Prostate gland (tissue), 2 donors: Measurements from ENCODE around the gene ATAD1. TPM values are rescaled to one million over a fixed set of nuclear protein-coding genes. Genes with fewer than 3 reads are reported as not detected.

Experiments
- DNase-seq: peaks from one replicate; pipeline ENCODE4 v3.0.0-alpha.2; 2019; ENCODE audit warnings: low spot score
- H3K27ac ChIP-seq, 2 donors: fragments of 200-600 bp; sonication (generic); 2 replicates each; pipeline ENCODE4 v1.5.1; 2017 to 2019
- H3K27me3 ChIP-seq: fragments of 200-600 bp; sonication (generic); replicated peaks from 2 replicates; pipeline ENCODE4 v1.5.1; 2019; ENCODE audit not compliant: insufficient read depth
- H3K36me3 ChIP-seq, 2 donors: fragments of 200-600 bp; sonication (generic); 1 replicate in 1 of 2; 2 replicates in 1 of 2; pipeline versions ENCODE4 v1.5.1 to v1.8.1; 2017 to 2019
- H3K4me1 ChIP-seq: fragments of 200-600 bp; sonication (generic); replicated peaks from 2 replicates; pipeline ENCODE4 v1.5.1; 2019
- H3K4me3 ChIP-seq, 2 donors: fragments of 200-600 bp; sonication (generic); 2 replicates each; pipeline ENCODE4 v1.5.1; 2017 to 2019
- H3K9me3 ChIP-seq: fragments of 200-600 bp; sonication (generic); 2 replicates; pipeline ENCODE4 v1.5.1; 2017
- POLR2A ChIP-seq: fragments of 450-650 bp; IDR thresholded peaks from one replicate; pipeline ENCODE4 v1.6.1; 2016; ENCODE audit warnings: antibody characterized with exemption, mild to moderate bottlenecking
- POLR2AphosphoS5 ChIP-seq: sonication (generic); formaldehyde crosslinking; IDR thresholded peaks from one replicate; pipeline ENCODE4 v1.6.1; 2017; ENCODE audit warnings: antibody characterized with exemption
- WGBS: methylation state at CpG from one replicate; pipeline ENCODE4 v1.1.5; 2018; 5-methylcytosine and 5-hydroxymethylcytosine counted together
- intact Hi-C: fragments of 100-400 bp; cut with DNase I; formaldehyde crosslinking; loops from one replicate; pipeline ENCODE4 v1.14.2; 2022
- total RNA-seq, 2 donors: library from RNA; depleted of rRNA; stranded (reverse); fragments of >200 nt; gene quantifications; one replicate each; pipeline ENCODE4 v1.1.0, GENCODE V29; 2016
- TF ChIP-seq, protein P1 (sequence below), 4 experiments: fragments of 200-600 bp in 2 of 4; fragments of 450-650 bp in 2 of 4; sonication (generic) in 2 of 4; IDR thresholded peaks; 1 replicate in 3 of 4; 2 replicates in 1 of 4; pipeline ENCODE4 v1.5.1; 2016 to 2019; ENCODE audit warnings: antibody characterized with exemption in 4 of 4, mild to moderate bottlenecking in 2 of 4, moderate library complexity in 2 of 4

The ATAD1 gene
- total RNA-seq, 2 donors from 2014 or later, result 50.2 to 59.6 TPM

DNA sequence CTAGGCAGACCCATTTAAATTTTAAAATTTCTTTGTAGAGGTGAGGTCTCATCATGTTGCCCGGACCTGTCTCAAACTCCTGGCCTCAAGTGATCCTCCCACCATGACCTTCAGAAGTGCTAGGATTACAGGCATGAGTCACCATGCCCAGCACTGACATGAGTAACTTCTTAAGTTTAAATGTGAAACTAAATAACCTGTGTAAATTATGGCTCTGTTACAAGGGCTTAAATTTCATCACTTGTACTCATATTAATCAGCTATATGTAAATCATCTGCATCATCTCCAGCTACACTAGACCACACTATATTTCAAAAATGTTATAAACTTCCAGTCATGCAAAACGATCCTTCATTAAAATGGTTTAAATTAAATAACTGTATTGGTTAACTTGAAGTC is 56.1 kb downstream of the ATAD1 start:
- H3K9me3 ChIP-seq, result no peaks in the 10 kb centered on the region
- TF ChIP-seq, protein P1, sequence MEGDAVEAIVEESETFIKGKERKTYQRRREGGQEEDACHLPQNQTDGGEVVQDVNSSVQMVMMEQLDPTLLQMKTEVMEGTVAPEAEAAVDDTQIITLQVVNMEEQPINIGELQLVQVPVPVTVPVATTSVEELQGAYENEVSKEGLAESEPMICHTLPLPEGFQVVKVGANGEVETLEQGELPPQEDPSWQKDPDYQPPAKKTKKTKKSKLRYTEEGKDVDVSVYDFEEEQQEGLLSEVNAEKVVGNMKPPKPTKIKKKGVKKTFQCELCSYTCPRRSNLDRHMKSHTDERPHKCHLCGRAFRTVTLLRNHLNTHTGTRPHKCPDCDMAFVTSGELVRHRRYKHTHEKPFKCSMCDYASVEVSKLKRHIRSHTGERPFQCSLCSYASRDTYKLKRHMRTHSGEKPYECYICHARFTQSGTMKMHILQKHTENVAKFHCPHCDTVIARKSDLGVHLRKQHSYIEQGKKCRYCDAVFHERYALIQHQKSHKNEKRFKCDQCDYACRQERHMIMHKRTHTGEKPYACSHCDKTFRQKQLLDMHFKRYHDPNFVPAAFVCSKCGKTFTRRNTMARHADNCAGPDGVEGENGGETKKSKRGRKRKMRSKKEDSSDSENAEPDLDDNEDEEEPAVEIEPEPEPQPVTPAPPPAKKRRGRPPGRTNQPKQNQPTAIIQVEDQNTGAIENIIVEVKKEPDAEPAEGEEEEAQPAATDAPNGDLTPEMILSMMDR (IDR thresholded peaks at IDR 0.05), result no peak
- TF ChIP-seq POLR2A (no peak), POLR2AphosphoS5 (no peak)
- no peak overlapping the region for H3K4me3 ChIP-seq
- H3K27ac ChIP-seq, result no peak overlapping the region
- intact Hi-C loops, result no loop called here
- no peak for DNase-seq
- WGBS, result 62% methylated on average over 2 of the region's 2 CpGs
- H3K27me3 ChIP-seq, result no peaks in the 10 kb centered on the region
- H3K36me3 ChIP-seq, result no peaks in the 10 kb centered on the region
- no peaks in the 10 kb centered on the region for H3K4me1 ChIP-seq

DNA sequence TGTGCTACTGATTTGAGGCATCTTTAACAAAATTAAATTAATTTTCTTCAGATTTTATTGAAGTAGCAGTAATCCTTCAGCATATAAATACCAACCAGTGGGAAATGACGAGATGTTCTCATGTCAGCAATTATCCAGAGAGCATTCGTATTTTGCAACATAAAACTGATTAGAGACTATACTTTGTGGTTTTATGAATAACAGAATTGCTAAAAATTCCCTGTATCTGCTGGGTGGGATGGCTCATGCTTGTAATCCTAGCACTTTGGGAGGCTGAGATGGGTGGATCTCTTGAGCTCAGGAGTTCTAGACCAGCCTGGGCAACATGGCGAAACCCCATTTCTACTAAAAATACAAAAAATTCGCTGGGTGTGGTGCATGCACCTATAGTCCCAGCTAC is 56.9 kb downstream of the ATAD1 start:
- Histone ChIP-seq H3K9me3 (no peaks in the 10 kb centered on the region), H3K4me3 (no peak overlapping the region), H3K27ac (no peak overlapping the region), H3K27me3 (no peaks in the 10 kb centered on the region), H3K36me3 (no peaks in the 10 kb centered on the region), H3K4me1 (no peaks in the 10 kb centered on the region)
- TF ChIP-seq, protein P1 (IDR thresholded peaks at IDR 0.05), result no peak
- TF ChIP-seq POLR2A (no peak), POLR2AphosphoS5 (no peak)
- intact Hi-C loops, result no loop called here
- 93% methylated on average over 4 of the region's 4 CpGs for WGBS
- DNase-seq, result no peak

DNA sequence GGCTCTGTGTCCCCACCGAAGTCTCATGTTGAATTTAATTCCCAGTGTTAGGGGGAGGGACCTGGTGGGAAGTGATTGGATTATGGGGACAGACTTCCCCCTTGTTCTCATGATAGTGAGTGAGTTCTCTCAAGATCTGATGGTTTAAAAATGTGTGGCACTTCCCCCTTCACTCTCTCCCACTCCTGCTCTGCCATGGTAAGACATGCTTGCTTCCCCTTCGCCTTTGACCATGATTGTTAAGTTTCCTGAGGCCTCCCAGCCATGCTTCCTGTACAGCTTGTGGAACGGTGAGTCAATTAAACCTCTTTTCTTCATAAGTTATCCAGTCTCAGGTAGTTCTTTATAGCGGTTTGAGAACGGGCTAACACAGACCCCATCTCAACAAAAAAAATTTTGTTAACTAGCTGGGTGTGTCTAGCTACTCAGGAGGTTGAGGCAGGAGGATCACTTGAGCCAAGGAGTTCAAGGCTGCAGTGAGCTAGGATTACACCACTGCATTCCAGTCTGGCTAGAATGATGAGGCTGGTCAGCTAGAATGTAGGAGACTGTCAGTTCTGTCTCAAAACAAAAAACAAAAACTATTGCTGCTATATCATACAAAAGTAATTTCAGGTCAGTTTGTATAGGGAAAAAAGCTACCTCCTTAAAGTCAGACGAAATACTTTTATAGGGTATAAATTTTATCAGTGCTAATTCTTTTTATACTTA is 57.7 kb downstream of the ATAD1 start:
- intact Hi-C loops, result no loop called here
- Histone ChIP-seq H3K4me1 (no peaks in the 10 kb centered on the region), H3K27me3 (no peaks in the 10 kb centered on the region), H3K4me3 (no peak overlapping the region), H3K36me3 (no peaks in the 10 kb centered on the region), H3K27ac (no peak overlapping the region), H3K9me3 (no peaks in the 10 kb centered on the region)
- DNase-seq, result no peak
- WGBS, result 78% methylated on average over 6 of the region's 6 CpGs
- TF ChIP-seq POLR2A (no peak), POLR2AphosphoS5 (no peak)
- TF ChIP-seq, protein P1 (IDR thresholded peaks at IDR 0.05), result no peak

DNA sequence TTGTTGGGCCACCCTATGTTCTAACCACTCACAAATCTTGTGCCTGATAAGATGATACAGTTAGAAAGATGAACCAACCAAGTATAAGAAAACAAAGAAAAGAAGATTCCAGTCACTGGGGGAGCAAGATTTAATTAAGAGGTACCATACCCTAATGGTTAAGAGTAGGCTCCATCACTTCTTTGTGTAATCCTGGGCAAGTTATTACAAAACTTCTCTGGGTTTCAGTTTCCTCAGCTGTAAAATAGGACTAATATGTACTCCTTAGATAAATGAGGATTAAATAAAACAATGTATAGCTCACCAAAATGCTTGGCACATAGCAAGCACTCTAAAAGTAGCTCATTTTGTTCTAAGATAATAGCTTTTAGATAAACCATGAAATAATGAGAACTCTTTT is 58.5 kb downstream of the ATAD1 start:
- no peak for DNase-seq
- Histone ChIP-seq H3K9me3 (no peaks in the 10 kb centered on the region), H3K27me3 (no peaks in the 10 kb centered on the region), H3K4me1 (no peaks in the 10 kb centered on the region), H3K4me3 (no peak overlapping the region), H3K36me3 (no peaks in the 10 kb centered on the region), H3K27ac (no peak overlapping the region)
- intact Hi-C loops, result no loop called here
- TF ChIP-seq POLR2A (no peak), POLR2AphosphoS5 (no peak)
- TF ChIP-seq, protein P1 (IDR thresholded peaks at IDR 0.05), result no peak

DNA sequence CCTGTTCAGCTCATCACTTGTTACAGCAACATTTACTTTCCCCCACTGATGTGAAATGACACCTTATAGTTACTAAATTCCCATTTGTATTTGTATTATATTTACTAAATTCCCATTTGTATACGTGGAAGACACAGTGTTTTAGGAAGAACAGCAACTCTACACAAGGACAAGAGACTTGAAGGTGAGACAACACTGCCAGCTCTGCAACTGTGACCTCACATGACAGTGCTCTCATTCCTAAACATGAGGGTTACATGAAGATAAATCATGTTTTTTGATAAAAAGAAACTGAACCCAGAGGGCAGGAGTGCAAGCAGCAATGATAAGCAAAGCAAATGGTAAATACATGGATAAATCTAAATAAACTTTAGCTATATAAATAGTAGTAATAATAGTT is 60.3 kb downstream of the ATAD1 start:
- Histone ChIP-seq H3K27me3 (no peaks in the 10 kb centered on the region), H3K36me3 (no peaks in the 10 kb centered on the region), H3K4me3 (no peak overlapping the region), H3K27ac (no peak overlapping the region), H3K9me3 (no peaks in the 10 kb centered on the region), H3K4me1 (no peaks in the 10 kb centered on the region)
- TF ChIP-seq POLR2AphosphoS5, result no peak
- TF ChIP-seq POLR2A, result no peak
- TF ChIP-seq, protein P1 (IDR thresholded peaks at IDR 0.05), result no peak
- DNase-seq, result no peak
- WGBS, result 88% methylated on average over 1 of the region's 1 CpG
- intact Hi-C loops, result no loop called here
